Measurements from ENCODE around the gene NDUFA1.

GRCh38 chrX:119826399-119826959, 45.2 kb upstream of the NDUFA1 start:
- TF ChIP-seq, protein P1, sequence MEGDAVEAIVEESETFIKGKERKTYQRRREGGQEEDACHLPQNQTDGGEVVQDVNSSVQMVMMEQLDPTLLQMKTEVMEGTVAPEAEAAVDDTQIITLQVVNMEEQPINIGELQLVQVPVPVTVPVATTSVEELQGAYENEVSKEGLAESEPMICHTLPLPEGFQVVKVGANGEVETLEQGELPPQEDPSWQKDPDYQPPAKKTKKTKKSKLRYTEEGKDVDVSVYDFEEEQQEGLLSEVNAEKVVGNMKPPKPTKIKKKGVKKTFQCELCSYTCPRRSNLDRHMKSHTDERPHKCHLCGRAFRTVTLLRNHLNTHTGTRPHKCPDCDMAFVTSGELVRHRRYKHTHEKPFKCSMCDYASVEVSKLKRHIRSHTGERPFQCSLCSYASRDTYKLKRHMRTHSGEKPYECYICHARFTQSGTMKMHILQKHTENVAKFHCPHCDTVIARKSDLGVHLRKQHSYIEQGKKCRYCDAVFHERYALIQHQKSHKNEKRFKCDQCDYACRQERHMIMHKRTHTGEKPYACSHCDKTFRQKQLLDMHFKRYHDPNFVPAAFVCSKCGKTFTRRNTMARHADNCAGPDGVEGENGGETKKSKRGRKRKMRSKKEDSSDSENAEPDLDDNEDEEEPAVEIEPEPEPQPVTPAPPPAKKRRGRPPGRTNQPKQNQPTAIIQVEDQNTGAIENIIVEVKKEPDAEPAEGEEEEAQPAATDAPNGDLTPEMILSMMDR (conservative IDR thresholded peaks at IDR 0.05; ENCODE audit: low read depth in 2 of 2) = no peak
- no peak for TF ChIP-seq JUNB (IDR thresholded peaks at IDR 0.05; ENCODE audit: unreplicated experiment)

All from GM23338 (cell line).